GM19372 (cell line): ENCODE results near the gene PTCH2.
"Not testable (repeated sequence)": the region's sequence is repeated elsewhere in the genome, so short reads cannot be mapped to it uniquely, and the experiment has no call there.

Experiments
- ATAC-seq: cut with Tn5 transposase; IDR thresholded peaks from one replicate; pipeline ENCODE4 v1.9.1; 2021; ENCODE audit warnings: mild to moderate bottlenecking, low read depth, moderate library complexity; ENCODE audit not compliant: unreplicated experiment

The PTCH2 gene

GRCh38 chr1:44847845-44848244, 4.8 kb upstream of the PTCH2 start:
- no peak for ATAC-seq

GRCh38 chr1:44846985-44847384, 3.9 kb upstream of the PTCH2 start:
- no peak for ATAC-seq

- no peak for ATAC-seq
Measured at GRCh38 chr1:44842486-44842861, 579 bp downstream of the PTCH2 start.

- no peak for ATAC-seq
Measured at GRCh38 chr1:44839576-44839975, 3.5 kb downstream of the PTCH2 start.

GRCh38 chr1:44838294-44838693, 4.8 kb downstream of the PTCH2 start:
- ATAC-seq: not testable (repeated sequence)

GRCh38 chr1:44835738-44836675, 7.0 kb downstream of the PTCH2 start:
- ATAC-seq: no peak

GRCh38 chr1:44834328-44834727, 8.7 kb downstream of the PTCH2 start:
- no peak for ATAC-seq

- no peak for ATAC-seq
Measured at GRCh38 chr1:44832056-44832705, 10.9 kb downstream of the PTCH2 start.

GRCh38 chr1:44831516-44831915, 11.5 kb downstream of the PTCH2 start:
- ATAC-seq: no peak

- ATAC-seq: no peak
Measured at GRCh38 chr1:44830900-44831304, 12.2 kb downstream of the PTCH2 start.

GRCh38 chr1:44829506-44830384, 13.3 kb downstream of the PTCH2 start:
- ATAC-seq: no peak

GRCh38 chr1:44828841-44829440, 14.1 kb downstream of the PTCH2 start:
- no peak for ATAC-seq

GRCh38 chr1:44828003-44828651, 14.9 kb downstream of the PTCH2 start:
- ATAC-seq: no peak

- ATAC-seq: no peak
Measured at GRCh38 chr1:44827197-44828002, 15.7 kb downstream of the PTCH2 start.

- ATAC-seq: no peak
Measured at GRCh38 chr1:44826375-44827196, 16.5 kb downstream of the PTCH2 start.

GRCh38 chr1:44824392-44824791, 18.7 kb downstream of the PTCH2 start:
- not testable (repeated sequence) for ATAC-seq

GRCh38 chr1:44822981-44823451, 20.0 kb downstream of the PTCH2 start:
- ATAC-seq: no peak

GRCh38 chr1:44822131-44822701, 20.8 kb downstream of the PTCH2 start:
- ATAC-seq: no peak
